ENCODE results near the gene KAT8. TPM values are rescaled to one million over a fixed set of nuclear protein-coding genes. Genes with fewer than 3 reads are reported as not detected.

The KAT8 gene
- 60.3 TPM for total RNA-seq
- long read RNA-seq, transcript KAT8-202 (10 exons, 1,789 nt) = minor isoform, 9 of 74 reads
- long read RNA-seq, transcript KAT8-201 (11 exons, 1,525 nt) = major isoform, 60 of 74 reads
- long read RNA-seq, partial matches to known transcripts = 0 of 74 reads
- long read RNA-seq, other reads (novel, unspliced or antisense) = 4 of 74 reads

DNA sequence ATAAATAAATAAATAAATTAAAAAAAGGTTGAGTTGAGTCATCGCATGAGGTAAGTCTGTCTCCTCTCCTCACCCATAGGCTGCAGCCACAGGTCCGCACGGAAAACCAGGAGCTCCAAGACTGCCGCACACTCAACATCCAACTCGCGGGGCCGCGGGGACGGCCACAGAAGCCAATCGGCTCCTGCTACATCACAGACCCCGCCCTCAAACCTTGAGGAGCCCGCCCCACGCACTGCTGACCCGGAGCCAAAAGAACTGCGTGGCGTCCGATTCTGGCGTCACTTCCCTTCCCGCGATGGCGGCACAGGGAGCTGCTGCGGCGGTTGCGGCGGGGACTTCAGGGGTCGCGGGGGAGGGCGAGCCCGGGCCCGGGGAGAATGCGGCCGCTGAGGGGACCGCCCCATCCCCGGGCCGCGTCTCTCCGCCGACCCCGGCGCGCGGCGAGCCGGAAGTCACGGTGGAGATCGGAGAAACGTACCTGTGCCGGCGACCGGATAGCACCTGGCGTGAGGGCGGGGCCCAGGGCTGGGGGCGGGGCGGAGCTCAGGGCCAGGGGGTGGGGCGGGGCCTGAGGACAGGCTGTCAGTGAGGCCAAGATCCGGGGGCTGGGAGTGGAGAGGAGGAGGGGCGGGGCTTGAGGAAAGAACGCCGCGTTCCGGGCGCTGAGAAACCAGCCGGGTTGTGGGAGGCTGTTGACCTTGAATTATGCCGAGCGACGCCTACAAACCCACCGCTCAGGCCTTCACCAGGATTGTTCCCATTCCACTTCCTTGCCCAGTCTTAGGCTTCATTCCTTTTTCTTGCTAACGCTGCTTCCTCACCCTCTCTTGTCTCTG is at the start of gene KAT8:
KAT8 (plus strand) TSS at position 281 of the 839 bp plus-strand sequence; CDS start at position 299, 18 bp downstream.
- DNase-seq = peak; percentile 99
- peak; percentile 96 for ATAC-seq (ENCODE audit: poor library complexity)
- intact Hi-C loops (cut with DNase I) = no loop called here

DNA sequence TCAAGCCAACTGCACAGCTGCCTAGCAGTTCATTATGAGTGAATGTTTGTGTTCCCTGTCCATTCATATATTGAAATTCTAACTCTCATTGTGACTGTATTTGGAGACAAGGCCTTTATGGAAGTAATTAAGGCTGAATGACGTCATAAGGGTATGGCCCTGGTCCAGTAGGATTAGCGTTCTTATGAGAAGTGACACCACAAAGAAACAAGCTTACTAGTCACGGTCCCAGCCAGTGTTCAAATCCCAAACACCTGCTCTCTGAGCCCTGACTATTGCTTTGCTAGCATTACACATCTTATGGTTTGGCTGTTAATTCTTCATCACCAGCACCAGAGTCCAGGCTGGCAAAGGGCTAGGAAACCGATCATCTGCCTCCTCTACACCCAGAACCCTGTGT is 45.6 kb upstream of the KAT8 start:
- no peak for DNase-seq
- no peak for ATAC-seq (ENCODE audit: poor library complexity)
- intact Hi-C loops (cut with DNase I) = loop anchor here (2.0 kb wide), 1 partner anchor 37 kb away; no protein-coding TSS in a partner anchor

DNA sequence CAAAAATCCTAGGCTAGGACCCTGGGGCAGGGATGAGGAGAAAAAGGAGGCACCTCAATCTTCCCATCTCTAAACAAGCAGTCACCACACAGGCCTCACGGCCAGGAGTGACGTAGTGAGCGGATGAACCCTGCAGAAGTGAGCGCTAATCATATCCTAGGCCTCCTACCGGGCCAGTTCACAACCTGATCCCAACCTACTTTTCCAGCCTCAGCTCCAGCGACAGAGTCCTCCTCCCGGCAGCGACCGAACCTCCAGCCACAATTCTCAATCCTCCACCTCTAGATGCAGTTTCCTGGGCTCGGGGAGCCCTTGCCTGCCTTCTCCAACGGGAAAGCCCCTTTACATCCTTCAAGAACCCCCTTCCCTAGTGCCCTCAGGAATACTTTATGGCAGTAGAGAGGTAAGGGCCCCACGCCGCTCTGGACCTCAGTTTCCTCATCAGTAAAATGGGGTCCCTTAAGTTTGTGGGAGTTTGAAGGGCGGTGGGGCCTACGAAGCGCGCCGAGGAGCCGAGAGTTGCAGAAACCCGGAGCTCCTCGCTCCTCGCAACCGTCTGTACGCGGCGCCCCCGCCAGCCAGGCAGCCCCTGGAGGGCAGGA is 44.8 kb upstream of the KAT8 start:
- ATAC-seq (ENCODE audit: poor library complexity) (no peak), DNase-seq (no peak)
- intact Hi-C loops (cut with DNase I) = loop anchor here (2.0 kb wide), 1 partner anchor 38 kb away; no protein-coding TSS in a partner anchor

DNA sequence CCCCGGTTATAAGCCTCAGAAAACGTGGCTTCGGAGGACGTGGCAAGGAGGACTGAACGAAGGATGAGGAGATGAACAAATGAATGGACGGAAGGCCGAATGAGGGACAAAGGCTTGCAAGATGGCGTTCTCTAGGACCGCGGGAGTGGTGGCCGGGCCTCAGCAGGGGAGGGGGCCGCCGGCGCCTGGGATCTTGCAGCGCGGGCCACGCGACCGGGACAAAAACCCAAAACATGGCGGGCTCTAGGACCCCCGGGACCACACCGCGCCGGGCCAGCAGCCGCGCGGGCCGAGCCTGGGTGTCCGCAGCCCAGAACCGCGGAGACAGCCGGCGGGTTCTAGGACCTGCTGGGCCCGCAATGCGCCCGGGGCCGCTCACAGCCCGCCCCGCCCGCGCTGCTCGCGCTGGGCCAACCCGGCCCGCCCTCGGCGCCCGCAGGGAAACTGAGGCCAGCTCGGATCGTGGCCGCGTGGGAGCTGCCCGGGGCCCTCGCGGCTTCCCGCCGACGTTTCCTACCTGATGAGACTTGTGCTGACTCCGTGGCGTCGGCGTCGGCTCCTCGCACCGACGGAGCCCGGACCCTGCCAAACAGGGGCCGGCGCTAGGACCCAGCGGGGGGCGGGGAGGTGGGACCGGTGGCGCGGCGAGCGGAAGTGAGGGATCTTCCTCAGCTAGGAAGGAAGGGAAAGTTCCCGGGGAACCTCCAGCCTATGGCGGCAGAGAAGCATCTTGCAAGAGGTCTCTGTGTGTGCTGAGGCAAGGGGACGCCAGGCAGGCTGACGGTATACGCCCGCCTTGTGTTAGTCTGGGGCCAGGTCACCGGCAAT is 44.1 kb upstream of the KAT8 start:
- intact Hi-C loops (cut with DNase I) = loop anchor here (2.0 kb wide), 1 partner anchor 39 kb away; no protein-coding TSS in a partner anchor
- ATAC-seq (ENCODE audit: poor library complexity) (peak; percentile 94), DNase-seq (peak; percentile 94)

DNA sequence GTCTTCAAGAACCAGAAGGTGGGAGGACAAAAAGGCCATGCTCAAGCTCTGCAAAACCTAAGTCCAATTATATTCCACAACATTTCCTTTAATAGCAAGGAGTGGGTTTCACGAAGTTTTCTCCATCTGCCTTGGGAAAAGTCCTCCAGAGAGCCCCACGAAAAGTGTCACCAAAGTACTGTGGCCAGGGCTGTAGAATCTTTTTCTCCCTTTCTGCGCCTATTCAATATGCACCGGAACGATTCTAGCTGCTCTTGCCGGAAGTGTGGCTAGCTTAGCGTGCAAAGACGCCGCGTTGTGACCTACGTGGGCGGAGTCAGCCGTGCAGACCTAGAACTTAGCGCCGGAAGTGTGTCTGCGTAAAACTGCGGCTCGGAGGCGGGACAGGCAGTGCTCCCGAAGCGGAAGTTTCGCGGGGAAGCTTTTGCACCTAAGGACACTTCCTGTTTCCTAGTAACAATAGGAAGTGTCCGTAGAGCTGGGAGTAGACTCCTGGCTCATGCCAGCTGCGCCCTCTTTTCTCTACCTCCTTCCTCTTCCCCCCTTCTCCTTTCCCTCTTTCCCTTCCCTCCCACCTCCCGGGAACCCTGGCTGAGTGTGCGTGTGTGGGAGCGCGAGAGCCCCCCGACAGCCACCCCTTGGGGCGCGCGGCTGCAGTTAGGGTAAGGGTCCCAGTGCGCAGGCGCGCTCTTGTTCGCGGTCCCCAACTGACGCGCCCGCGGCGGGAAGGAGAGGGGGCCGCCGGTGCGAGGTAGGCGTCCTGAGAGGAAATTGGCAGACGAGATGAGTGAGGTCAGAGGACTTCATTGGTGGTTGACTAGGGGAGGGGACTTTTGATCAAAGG is 43.3 kb upstream of the KAT8 start, which contains the start of the genes ZNF646 and ZNF668:
ZNF646 (plus strand) TSS at position 453 of the 844 bp plus-strand sequence. CDS start 1,903 bp downstream, outside the sequence.
ZNF668 (minus strand) TSS at position 271 of the 844 bp plus-strand sequence. CDS start 9,781 bp downstream, outside the sequence.
- intact Hi-C loops (cut with DNase I) = loop anchor here (2.0 kb wide), 1 partner anchor 39 kb away; no protein-coding TSS in a partner anchor
- ATAC-seq (ENCODE audit: poor library complexity) = peak; percentile 96
- peak; percentile 99 for DNase-seq

DNA sequence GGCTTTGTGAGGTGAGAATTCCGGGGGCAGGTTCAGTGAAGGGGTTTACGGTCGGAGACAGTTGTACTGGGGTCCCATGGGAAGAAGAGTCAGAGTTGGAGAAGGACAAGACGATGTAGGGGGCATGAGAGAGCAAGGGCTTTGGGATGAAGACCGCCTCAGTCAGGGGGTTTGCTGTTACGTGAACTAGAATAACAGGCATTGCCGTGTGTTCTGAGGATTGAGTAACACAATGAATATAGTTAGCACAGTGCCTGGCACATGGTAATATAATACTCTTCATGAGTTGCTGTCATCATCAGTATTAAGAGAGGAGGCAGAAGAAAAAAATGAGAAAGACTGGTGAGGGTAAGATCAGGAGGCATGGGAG is 42.7 kb upstream of the KAT8 start:
- intact Hi-C loops (cut with DNase I) = no loop called here
- no peak for DNase-seq
- no peak for ATAC-seq (ENCODE audit: poor library complexity)

DNA sequence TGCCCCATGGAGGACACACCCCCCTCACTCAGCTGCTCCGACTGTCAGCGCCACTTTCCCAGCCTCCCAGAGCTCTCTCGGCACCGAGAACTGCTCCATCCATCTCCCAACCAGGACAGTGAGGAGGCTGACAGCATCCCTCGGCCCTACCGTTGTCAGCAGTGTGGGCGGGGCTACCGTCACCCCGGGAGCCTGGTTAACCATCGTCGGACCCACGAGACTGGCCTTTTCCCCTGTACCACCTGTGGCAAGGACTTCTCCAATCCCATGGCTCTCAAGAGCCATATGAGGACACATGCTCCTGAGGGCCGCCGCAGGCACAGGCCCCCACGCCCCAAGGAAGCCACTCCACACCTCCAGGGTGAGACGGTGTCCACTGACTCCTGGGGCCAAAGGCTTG is 41.1 kb upstream of the KAT8 start:
- DNase-seq (no peak), ATAC-seq (ENCODE audit: poor library complexity) (no peak)
- intact Hi-C loops (cut with DNase I) = no loop called here

DNA sequence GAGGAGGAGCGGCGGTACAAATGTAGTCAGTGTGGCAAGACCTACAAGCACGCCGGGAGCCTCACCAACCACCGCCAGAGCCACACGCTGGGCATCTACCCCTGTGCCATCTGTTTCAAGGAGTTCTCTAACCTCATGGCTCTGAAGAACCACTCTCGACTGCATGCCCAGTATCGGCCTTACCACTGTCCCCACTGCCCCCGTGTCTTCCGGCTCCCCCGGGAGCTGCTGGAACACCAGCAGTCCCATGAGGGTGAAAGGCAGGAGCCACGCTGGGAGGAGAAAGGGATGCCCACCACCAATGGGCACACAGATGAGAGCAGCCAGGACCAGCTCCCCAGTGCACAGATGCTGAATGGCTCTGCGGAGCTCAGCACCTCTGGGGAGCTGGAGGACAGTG is 40.4 kb upstream of the KAT8 start:
- ATAC-seq (ENCODE audit: poor library complexity) = no peak
- no peak for DNase-seq
- intact Hi-C loops (cut with DNase I) = no loop called here

DNA sequence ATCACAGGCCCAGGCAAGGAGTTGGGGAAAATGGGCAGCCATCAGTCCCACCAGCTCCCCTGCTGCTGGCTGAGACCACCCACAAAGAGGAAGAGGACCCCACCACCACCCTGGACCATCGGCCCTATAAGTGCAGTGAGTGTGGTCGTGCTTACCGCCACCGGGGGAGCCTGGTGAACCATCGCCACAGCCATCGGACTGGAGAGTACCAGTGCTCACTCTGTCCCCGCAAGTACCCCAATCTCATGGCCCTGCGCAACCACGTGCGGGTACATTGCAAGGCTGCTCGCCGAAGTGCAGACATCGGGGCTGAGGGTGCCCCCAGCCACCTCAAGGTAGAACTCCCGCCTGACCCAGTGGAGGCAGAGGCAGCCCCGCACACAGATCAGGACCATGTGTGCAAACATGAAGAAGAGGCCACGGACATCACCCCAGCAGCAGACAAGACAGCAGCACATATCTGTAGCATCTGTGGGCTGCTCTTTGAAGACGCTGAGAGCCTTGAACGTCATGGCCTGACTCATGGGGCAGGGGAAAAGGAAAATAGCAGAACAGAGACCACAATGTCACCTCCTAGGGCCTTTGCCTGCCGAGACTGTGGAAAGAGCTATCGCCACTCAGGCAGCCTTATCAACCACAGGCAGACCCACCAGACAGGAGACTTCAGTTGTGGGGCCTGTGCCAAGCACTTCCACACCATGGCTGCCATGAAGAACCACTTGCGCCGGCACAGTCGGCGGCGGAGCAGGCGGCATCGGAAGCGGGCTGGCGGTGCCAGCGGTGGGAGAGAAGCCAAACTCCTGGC is 39.7 kb upstream of the KAT8 start:
- ATAC-seq (ENCODE audit: poor library complexity) (no peak), DNase-seq (no peak)
- intact Hi-C loops (cut with DNase I) = no loop called here

DNA sequence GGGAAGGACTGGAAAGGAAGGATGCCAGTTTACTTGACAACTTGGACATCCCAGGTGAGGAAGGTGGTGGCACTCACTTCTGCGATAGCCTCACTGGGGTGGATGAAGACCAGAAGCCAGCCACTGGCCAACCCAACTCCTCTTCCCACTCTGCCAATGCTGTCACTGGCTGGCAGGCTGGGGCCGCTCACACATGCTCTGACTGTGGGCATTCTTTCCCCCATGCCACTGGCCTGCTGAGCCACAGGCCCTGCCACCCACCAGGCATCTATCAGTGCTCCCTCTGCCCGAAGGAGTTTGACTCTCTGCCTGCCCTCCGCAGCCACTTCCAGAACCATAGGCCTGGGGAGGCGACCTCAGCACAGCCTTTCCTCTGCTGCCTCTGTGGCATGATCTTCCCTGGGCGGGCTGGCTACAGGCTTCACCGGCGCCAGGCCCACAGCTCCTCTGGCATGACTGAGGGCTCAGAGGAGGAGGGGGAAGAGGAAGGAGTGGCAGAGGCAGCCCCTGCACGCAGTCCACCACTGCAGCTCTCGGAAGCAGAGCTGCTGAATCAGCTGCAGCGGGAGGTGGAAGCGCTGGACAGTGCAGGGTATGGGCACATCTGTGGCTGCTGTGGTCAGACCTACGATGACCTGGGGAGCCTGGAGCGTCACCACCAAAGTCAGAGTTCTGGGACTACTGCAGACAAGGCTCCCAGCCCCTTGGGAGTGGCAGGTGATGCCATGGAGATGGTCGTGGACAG is 38.7 kb upstream of the KAT8 start:
- DNase-seq (no peak), ATAC-seq (ENCODE audit: poor library complexity) (no peak)
- intact Hi-C loops (cut with DNase I) = no loop called here

DNA sequence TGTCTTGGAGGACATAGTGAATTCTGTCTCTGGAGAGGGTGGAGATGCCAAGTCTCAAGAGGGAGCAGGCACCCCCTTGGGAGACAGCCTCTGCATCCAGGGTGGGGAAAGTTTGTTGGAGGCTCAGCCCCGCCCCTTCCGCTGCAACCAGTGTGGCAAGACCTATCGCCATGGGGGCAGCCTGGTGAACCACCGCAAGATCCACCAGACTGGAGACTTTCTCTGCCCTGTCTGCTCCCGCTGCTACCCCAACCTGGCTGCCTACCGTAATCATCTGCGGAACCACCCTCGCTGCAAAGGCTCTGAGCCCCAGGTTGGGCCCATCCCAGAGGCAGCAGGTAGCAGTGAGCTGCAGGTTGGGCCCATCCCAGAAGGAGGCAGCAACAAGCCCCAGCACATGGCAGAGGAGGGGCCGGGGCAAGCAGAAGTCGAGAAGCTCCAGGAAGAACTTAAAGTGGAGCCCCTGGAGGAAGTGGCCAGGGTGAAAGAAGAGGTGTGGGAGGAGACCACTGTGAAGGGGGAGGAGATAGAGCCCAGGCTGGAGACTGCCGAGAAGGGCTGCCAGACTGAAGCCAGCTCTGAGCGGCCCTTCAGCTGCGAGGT is 38.0 kb upstream of the KAT8 start:
- DNase-seq = no peak
- intact Hi-C loops (cut with DNase I) = no loop called here
- ATAC-seq (ENCODE audit: poor library complexity) = no peak

DNA sequence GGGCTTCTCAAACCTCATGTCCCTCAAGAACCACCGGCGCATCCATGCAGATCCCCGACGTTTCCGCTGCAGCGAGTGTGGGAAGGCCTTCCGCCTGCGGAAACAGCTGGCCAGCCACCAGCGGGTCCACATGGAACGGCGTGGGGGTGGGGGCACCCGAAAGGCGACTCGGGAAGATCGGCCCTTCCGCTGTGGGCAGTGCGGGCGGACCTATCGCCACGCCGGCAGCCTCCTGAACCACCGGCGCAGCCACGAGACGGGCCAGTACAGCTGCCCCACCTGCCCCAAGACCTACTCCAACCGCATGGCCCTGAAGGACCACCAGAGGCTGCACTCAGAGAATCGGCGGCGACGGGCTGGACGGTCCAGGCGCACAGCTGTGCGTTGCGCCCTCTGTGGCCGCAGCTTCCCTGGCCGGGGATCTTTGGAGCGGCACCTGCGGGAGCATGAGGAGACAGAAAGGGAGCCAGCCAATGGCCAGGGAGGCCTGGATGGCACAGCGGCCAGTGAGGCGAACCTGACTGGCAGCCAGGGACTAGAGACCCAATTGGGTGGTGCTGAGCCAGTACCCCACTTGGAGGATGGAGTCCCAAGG is 37.3 kb upstream of the KAT8 start:
- DNase-seq (no peak), ATAC-seq (ENCODE audit: poor library complexity) (no peak)
- intact Hi-C loops (cut with DNase I) = no loop called here

DNA sequence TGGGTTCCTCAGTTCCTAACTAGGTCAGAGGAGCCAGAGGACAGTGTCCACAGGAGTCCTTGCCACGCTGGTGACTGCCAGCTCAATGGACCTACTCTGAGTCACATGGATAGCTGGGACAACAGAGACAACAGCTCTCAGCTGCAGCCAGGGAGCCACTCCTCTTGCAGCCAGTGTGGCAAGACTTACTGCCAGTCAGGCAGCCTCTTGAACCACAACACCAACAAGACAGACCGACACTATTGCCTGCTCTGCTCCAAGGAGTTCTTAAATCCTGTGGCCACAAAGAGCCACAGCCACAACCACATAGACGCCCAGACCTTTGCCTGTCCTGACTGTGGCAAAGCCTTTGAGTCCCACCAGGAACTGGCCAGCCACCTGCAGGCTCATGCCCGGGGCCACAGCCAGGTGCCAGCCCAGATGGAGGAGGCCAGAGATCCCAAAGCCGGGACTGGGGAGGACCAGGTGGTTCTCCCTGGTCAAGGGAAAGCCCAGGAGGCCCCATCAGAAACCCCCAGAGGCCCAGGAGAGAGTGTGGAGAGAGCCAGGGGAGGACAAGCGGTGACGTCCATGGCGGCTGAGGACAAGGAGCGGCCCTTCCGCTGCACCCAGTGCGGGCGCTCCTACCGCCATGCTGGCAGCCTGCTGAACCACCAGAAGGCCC is 36.6 kb upstream of the KAT8 start:
- intact Hi-C loops (cut with DNase I) = no loop called here
- DNase-seq = no peak
- no peak for ATAC-seq (ENCODE audit: poor library complexity)

DNA sequence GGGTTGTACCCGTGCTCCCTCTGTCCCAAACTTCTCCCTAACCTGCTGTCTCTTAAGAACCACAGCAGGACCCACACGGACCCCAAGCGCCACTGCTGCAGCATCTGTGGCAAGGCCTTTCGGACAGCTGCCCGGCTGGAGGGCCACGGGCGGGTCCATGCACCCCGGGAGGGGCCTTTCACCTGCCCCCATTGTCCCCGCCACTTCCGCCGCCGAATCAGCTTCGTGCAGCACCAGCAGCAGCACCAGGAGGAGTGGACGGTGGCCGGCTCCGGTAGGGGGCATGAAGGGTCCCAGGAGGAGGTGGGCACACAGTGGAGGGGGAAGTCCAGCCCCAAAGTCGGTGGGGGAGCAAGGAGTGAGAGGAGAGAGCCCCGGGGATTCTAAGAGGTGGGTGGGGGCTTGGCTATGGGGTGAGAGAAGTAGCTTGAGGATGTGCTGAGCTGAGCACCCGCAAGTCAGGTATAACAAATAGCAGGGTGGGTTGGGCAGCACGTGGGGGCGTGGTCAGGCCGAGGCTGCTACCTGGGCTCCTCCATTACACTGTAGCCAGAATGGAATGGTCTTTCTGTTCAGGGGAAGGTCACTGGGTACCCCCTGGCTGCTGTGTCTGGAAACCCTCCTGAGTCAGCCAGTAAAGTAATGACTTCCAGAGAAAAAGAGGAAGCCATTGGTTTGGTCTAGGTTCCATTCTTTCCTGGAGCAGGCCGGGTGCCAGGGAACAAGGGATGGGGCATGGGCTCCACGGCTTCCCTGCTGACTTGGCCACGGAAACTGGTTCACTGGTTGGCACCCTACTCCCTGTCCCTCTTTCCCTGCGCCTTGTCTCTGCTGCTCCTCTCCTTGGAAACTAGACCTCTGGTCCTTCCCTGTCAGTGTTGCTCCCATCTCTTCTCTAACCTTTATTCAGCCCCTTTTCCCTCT is 35.8 kb upstream of the KAT8 start:
- DNase-seq = no peak
- no peak for ATAC-seq (ENCODE audit: poor library complexity)
- intact Hi-C loops (cut with DNase I) = no loop called here

Measured in Right ventricle myocardium superior (tissue), 1 donor.